Astrocyte (in vitro differentiated cells and primary cell): Measurements from ENCODE around the gene WASHC3. TPM values are rescaled to one million over a fixed set of nuclear protein-coding genes. Genes with fewer than 3 reads are reported as not detected.
A peak's percentile ranks its signal among the peaks of the same experiment; 100 is the strongest.

Experiments used
- DNase-seq: peaks from one replicate; pipeline ENCODE4 v3.0.0-alpha.2; 2010; ENCODE audit warnings: low read depth
- FAIRE-seq: peaks from 2 replicates; lab custom pipeline; 2011; peaks lifted over from hg19 to GRCh38; lab: Jason Lieb, UNC
- H2AFZ ChIP-seq: 2 replicates; pipeline ENCODE4 v1.6.0; 2012; ENCODE audit warnings: low read depth, low read length, inconsistent platforms
- H3K27ac ChIP-seq: 2 replicates; pipeline ENCODE4 v1.5.1; 2011; ENCODE audit warnings: low read depth, low read length, inconsistent platforms
- H3K27me3 ChIP-seq: 2 replicates; pipeline ENCODE4 v1.6.0; 2011; ENCODE audit warnings: low read length, inconsistent platforms; ENCODE audit not compliant: insufficient read depth
- H3K36me3 ChIP-seq: 2 replicates; pipeline ENCODE4 v1.5.1; 2011; ENCODE audit warnings: low read length, inconsistent platforms; ENCODE audit not compliant: insufficient read depth
- H3K4me1 ChIP-seq: 2 replicates; pipeline ENCODE4 v1.5.1; 2011; ENCODE audit warnings: low read length, inconsistent platforms; ENCODE audit not compliant: insufficient read depth
- H3K4me2 ChIP-seq: 2 replicates; pipeline ENCODE4 v1.6.0; 2012; ENCODE audit warnings: low read length, inconsistent platforms
- H3K4me3 ChIP-seq: 2 replicates; pipeline ENCODE4 v1.5.1; 2011; ENCODE audit warnings: low read depth, mild to moderate bottlenecking, low read length, inconsistent platforms; ENCODE audit not compliant: insufficient read depth
- H3K79me2 ChIP-seq: 2 replicates; pipeline ENCODE4 v1.6.0; 2012; ENCODE audit warnings: mild to moderate bottlenecking, low read length, inconsistent platforms; ENCODE audit not compliant: insufficient read depth
- H3K9ac ChIP-seq: 2 replicates; pipeline ENCODE4 v1.6.0; 2012; ENCODE audit warnings: mild to moderate bottlenecking, low read length, inconsistent platforms
- H3K9me3 ChIP-seq: 2 replicates; pipeline ENCODE4 v1.5.1; 2012; ENCODE audit warnings: low read depth, mild to moderate bottlenecking, low read length, inconsistent platforms; ENCODE audit not compliant: insufficient read depth
- H4K20me1 ChIP-seq: 2 replicates; pipeline ENCODE4 v1.6.0; 2012; ENCODE audit warnings: low read length, inconsistent platforms; ENCODE audit not compliant: insufficient read depth
- H3K27ac Mint-ChIP-seq: one replicate; pipeline ENCODE4 v1.8.0; 2021; ENCODE audit warnings: mild to moderate bottlenecking, mixed read lengths; ENCODE audit not compliant: unreplicated experiment
- H3K27me3 Mint-ChIP-seq: one replicate; pipeline ENCODE4 v1.8.0; 2021; ENCODE audit warnings: low read depth, mixed read lengths; ENCODE audit not compliant: unreplicated experiment
- H3K36me3 Mint-ChIP-seq: one replicate; pipeline ENCODE4 v1.8.0; 2021; ENCODE audit warnings: low read depth, mixed read lengths; ENCODE audit not compliant: unreplicated experiment
- H3K4me1 Mint-ChIP-seq: one replicate; pipeline ENCODE4 v1.8.0; 2021; ENCODE audit warnings: low read depth, mixed read lengths; ENCODE audit not compliant: unreplicated experiment
- H3K4me3 Mint-ChIP-seq: one replicate; pipeline ENCODE4 v1.8.0; 2021; ENCODE audit warnings: mild to moderate bottlenecking, moderate library complexity, mixed read lengths; ENCODE audit not compliant: unreplicated experiment
- H3K9me3 Mint-ChIP-seq: one replicate; pipeline ENCODE4 v1.8.0; 2021; ENCODE audit warnings: mild to moderate bottlenecking, mixed read lengths; ENCODE audit not compliant: unreplicated experiment
- EZH2 ChIP-seq: IDR thresholded peaks from 2 replicates; pipeline ENCODE4 v1.6.1; 2012; ENCODE audit warnings: mild to moderate bottlenecking, low read length, inconsistent platforms; ENCODE audit not compliant: insufficient read depth
- total RNA-seq: library from RNA; stranded (reverse); gene quantifications from 2 replicates; pipeline ENCODE4 v1.2.1, GENCODE V29; 2021
- TF ChIP-seq, protein P1 (sequence below): IDR thresholded peaks from 2 replicates; pipeline ENCODE4 v1.5.1; 2011; ENCODE audit warnings: low read depth, mild to moderate bottlenecking, inconsistent platforms, low read length, moderate library complexity; ENCODE audit not compliant: insufficient read depth

Gene WASHC3
- total RNA-seq, 1 donor from 2014 or later = 22.6 TPM

DNA sequence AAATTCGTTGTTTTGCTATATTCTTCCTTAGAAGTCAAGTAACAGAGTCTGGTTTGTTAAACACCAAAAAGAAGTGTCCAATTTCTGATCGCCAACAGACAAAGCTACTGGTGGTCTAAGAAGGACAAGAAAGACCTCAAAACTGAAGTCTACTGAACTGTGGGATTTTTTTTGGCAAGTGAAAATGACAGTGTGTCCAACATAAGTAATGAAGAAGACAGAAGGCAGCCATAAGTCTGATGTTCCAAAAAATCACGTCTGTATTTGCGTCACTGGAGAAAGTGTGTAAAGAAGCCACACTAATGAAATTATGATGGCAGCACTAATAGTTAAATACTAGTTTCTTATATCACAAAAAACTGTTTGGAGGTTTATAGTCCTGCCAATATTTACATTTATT lies 32.6 kb downstream of the WASHC3 start:
- Mint-ChIP-seq H3K4me1 (no peaks in the 10 kb centered on the region), H3K36me3 (no peaks in the 10 kb centered on the region), H3K27ac (no peak overlapping the region), H3K4me3 (no peak overlapping the region), H3K9me3 (no peaks in the 10 kb centered on the region), H3K27me3 (no peaks in the 10 kb centered on the region)
- H2AFZ ChIP-seq = no peak overlapping the region
- no peak for TF ChIP-seq EZH2
- TF ChIP-seq, protein P1, sequence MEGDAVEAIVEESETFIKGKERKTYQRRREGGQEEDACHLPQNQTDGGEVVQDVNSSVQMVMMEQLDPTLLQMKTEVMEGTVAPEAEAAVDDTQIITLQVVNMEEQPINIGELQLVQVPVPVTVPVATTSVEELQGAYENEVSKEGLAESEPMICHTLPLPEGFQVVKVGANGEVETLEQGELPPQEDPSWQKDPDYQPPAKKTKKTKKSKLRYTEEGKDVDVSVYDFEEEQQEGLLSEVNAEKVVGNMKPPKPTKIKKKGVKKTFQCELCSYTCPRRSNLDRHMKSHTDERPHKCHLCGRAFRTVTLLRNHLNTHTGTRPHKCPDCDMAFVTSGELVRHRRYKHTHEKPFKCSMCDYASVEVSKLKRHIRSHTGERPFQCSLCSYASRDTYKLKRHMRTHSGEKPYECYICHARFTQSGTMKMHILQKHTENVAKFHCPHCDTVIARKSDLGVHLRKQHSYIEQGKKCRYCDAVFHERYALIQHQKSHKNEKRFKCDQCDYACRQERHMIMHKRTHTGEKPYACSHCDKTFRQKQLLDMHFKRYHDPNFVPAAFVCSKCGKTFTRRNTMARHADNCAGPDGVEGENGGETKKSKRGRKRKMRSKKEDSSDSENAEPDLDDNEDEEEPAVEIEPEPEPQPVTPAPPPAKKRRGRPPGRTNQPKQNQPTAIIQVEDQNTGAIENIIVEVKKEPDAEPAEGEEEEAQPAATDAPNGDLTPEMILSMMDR = no peak
- no peaks in the 10 kb centered on the region for H4K20me1 ChIP-seq
- H3K4me1 ChIP-seq = peaks cover 2% of the 10 kb centered on the region
- no peaks in the 10 kb centered on the region for H3K79me2 ChIP-seq
- no peak overlapping the region for H3K27ac ChIP-seq
- no peak overlapping the region for H3K9ac ChIP-seq
- no peaks in the 10 kb centered on the region for H3K9me3 ChIP-seq
- H3K36me3 ChIP-seq = peaks cover 4% of the 10 kb centered on the region
- H3K4me2 ChIP-seq = no peak overlapping the region
- DNase-seq (peak; percentile 31), FAIRE-seq (no peak)
- no peak overlapping the region for H3K4me3 ChIP-seq
- H3K27me3 ChIP-seq = no peaks in the 10 kb centered on the region

DNA sequence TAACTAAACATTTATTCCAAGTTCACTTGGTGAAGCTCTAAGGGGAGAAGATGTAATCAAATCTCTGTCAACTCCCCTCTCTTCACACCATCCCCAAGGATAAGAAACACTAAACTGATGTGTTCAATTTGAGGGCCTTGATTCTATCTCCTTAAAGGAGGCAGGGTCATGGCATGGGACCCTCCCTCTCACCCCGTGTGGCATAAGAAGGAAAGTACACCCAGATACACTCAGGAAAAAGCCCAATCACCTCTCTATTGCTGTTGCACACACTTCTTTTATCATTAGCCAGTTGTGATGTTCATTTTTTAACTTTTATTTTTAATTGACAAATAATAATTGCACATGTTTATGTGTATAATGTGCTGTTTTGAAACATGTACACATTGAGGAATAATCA lies 35.1 kb downstream of the WASHC3 start:
- Mint-ChIP-seq H3K4me3 (no peak overlapping the region), H3K27ac (no peak overlapping the region), H3K4me1 (peaks cover 2% of the 10 kb centered on the region), H3K9me3 (no peaks in the 10 kb centered on the region), H3K36me3 (peaks cover 3% of the 10 kb centered on the region), H3K27me3 (no peaks in the 10 kb centered on the region)
- Histone ChIP-seq H3K9ac (no peak overlapping the region), H3K9me3 (no peaks in the 10 kb centered on the region), H2AFZ (no peak overlapping the region), H3K4me3 (no peak overlapping the region), H3K4me2 (no peak overlapping the region), H3K79me2 (no peaks in the 10 kb centered on the region), H3K4me1 (no peaks in the 10 kb centered on the region), H4K20me1 (no peaks in the 10 kb centered on the region), H3K27ac (no peak overlapping the region), H3K27me3 (no peaks in the 10 kb centered on the region), H3K36me3 (peaks cover 7% of the 10 kb centered on the region)
- no peak for TF ChIP-seq EZH2
- TF ChIP-seq, protein P1 = no peak
- DNase-seq (no peak), FAIRE-seq (peak; percentile 26)

DNA sequence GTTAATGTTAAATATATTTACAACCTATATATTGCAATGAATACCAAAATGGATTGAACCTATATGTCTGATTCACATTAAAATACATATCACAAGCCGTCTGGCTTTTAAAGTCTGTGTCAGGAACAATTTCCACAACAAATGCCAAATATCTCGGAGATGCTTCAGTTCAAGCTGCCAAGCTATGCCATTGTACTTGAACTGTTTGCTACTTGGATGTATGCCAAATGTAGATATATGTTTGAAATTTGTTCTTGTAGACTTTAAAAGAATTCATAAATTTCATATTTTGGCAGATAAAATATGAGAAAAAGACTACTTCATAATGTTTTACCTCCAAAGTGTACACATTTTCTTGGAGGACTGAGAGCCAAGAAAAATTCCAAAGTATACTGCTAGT lies 37.0 kb downstream of the WASHC3 start:
- Mint-ChIP-seq H3K27ac (no peak overlapping the region), H3K4me1 (peaks cover 2% of the 10 kb centered on the region), H3K36me3 (peaks cover 4% of the 10 kb centered on the region), H3K9me3 (no peaks in the 10 kb centered on the region), H3K27me3 (no peaks in the 10 kb centered on the region), H3K4me3 (no peak overlapping the region)
- H3K27me3 ChIP-seq = no peaks in the 10 kb centered on the region
- no peaks in the 10 kb centered on the region for H3K4me1 ChIP-seq
- H3K79me2 ChIP-seq = no peaks in the 10 kb centered on the region
- no peak overlapping the region for H3K4me3 ChIP-seq
- no peak for DNase-seq
- TF ChIP-seq, protein P1 = no peak
- TF ChIP-seq EZH2 = no peak
- no peaks in the 10 kb centered on the region for H4K20me1 ChIP-seq
- H2AFZ ChIP-seq = no peak overlapping the region
- H3K4me2 ChIP-seq = no peak overlapping the region
- no peak for FAIRE-seq
- no peaks in the 10 kb centered on the region for H3K9me3 ChIP-seq
- no peak overlapping the region for H3K27ac ChIP-seq
- peaks cover 7% of the 10 kb centered on the region for H3K36me3 ChIP-seq
- no peak overlapping the region for H3K9ac ChIP-seq
